ENCODE data around the gene ARHGAP25.

- TF ChIP-seq SMARCA5 (IDR thresholded peaks at IDR 0.05) (no peak), CTCF (IDR thresholded peaks at IDR 0.05 in 2 of 3, conservative IDR thresholded peaks at IDR 0.05 in 1 of 3; ENCODE audit: control insufficient read depth in 2 of 3, extremely low read depth in 1 of 3, insufficient read depth in 1 of 3, low read depth in 3 of 3, low read length in 3 of 3) (no peak), ELK1 (IDR thresholded peaks at IDR 0.05; ENCODE audit: low read depth, low read length) (no peak), SMC3 (IDR thresholded peaks at IDR 0.05; ENCODE audit: borderline replicate concordance, low read length) (no peak), RCOR1 (conservative IDR thresholded peaks at IDR 0.05; ENCODE audit: low read depth, low read length) (no peak), PKNOX1 (IDR thresholded peaks at IDR 0.05) (no peak), SUZ12 (IDR thresholded peaks at IDR 0.05; ENCODE audit: unreplicated experiment) (no peak), IKZF1 (conservative IDR thresholded peaks at IDR 0.05) (0 out of 2 replicates have a peak, but pooled peaks have one; percentile 10)
Measured at GRCh38 chr2:68721482-68722101, 13.0 kb upstream of the ARHGAP25 start.

Measured in GM12878 (cell line).